Hepatocyte (in vitro differentiated cells): Measurements from ENCODE around the gene CFAP53. TPM values are rescaled to one million over a fixed set of nuclear protein-coding genes. Genes with fewer than 3 reads are reported as not detected.

Source experiments
- DNase-seq: peaks from one replicate; pipeline ENCODE4 v3.0.0-alpha.2; 2016; ENCODE audit warnings: low spot score
- H2AFZ ChIP-seq: fragments of 200-600 bp; sonication (generic); 2 replicates; pipeline ENCODE4 v1.6.0; 2016; ENCODE audit warnings: antibody characterized with exemption, mild to moderate bottlenecking
- H3K27ac ChIP-seq: fragments of 200-600 bp; sonication (generic); 2 replicates; pipeline ENCODE4 v1.5.1; 2016; ENCODE audit warnings: mild to moderate bottlenecking
- H3K27me3 ChIP-seq: fragments of 200-600 bp; sonication (generic); 2 replicates; pipeline ENCODE4 v1.6.1; 2016
- H3K36me3 ChIP-seq: fragments of 200-600 bp; sonication (generic); replicated peaks from 2 replicates; pipeline ENCODE4 v1.5.1; 2016; ENCODE audit warnings: low read depth; ENCODE audit not compliant: insufficient read depth
- H3K4me1 ChIP-seq: fragments of 200-600 bp; sonication (generic); 2 replicates; pipeline ENCODE4 v1.5.1; 2016; ENCODE audit warnings: mild to moderate bottlenecking, moderate library complexity; ENCODE audit not compliant: insufficient read depth
- H3K4me2 ChIP-seq: fragments of 200-600 bp; sonication (generic); 2 replicates; pipeline ENCODE4 v1.6.0; 2016
- H3K4me3 ChIP-seq: fragments of 200-600 bp; sonication (generic); 2 replicates; pipeline ENCODE4 v1.5.1; 2016; ENCODE audit warnings: mild to moderate bottlenecking
- H3K79me2 ChIP-seq: fragments of 200-600 bp; sonication (generic); 2 replicates; pipeline ENCODE4 v1.6.0; 2017; ENCODE audit warnings: mild to moderate bottlenecking
- H3K9me2 ChIP-seq: fragments of 200-600 bp; sonication (generic); replicated peaks from 2 replicates; pipeline ENCODE4 v1.6.0; 2017; ENCODE audit warnings: mild to moderate bottlenecking; ENCODE audit not compliant: insufficient read depth
- H3K9me3 ChIP-seq: fragments of 200-600 bp; sonication (generic); 2 replicates; pipeline ENCODE4 v1.5.1; 2016; ENCODE audit warnings: low read depth, mild to moderate bottlenecking
- H4K20me1 ChIP-seq: fragments of 200-600 bp; sonication (generic); 2 replicates; pipeline ENCODE4 v1.6.0; 2016; ENCODE audit warnings: mild to moderate bottlenecking; ENCODE audit not compliant: insufficient read depth, poor library complexity, severe bottlenecking
- EZH2 ChIP-seq: fragments of 200-600 bp; sonication (generic); IDR thresholded peaks from 2 replicates; pipeline ENCODE4 v1.6.1; 2016; ENCODE audit warnings: antibody characterized with exemption, mild to moderate bottlenecking, borderline replicate concordance
- EZH2phosphoT487 ChIP-seq: fragments of 200-600 bp; sonication (generic); IDR thresholded peaks from one replicate; pipeline ENCODE4 v1.6.1; 2018; ENCODE audit warnings: antibody characterized with exemption, mild to moderate bottlenecking, low read depth, moderate library complexity; ENCODE audit not compliant: unreplicated experiment, severe bottlenecking
- WGBS: methylation state at CpG from one replicate; pipeline ENCODE4 v1.1.6; 2016; ENCODE audit warnings: low lambda C conversion rate; ENCODE audit errors: missing lambda C conversion rate; 5-methylcytosine and 5-hydroxymethylcytosine counted together
- polyA plus RNA-seq: library from polyadenylated mRNA; unstranded; fragments of >200 nt; fragmentation: Nextera tagmentation; extraction: Ambion mirVana; gene quantifications from 2 replicates; pipeline ENCODE4 v1.2.1, GENCODE V29; 2016
- total RNA-seq: library from RNA; depleted of rRNA; stranded (reverse); fragments of >200 nt; gene quantifications from 2 replicates; pipeline ENCODE4 v1.2.3, GENCODE V29; 2014
- TF ChIP-seq, protein P1 (sequence below): fragments of 200-600 bp; sonication (generic); IDR thresholded peaks from 2 replicates; pipeline ENCODE4 v1.5.1; 2016; ENCODE audit warnings: antibody characterized with exemption, mild to moderate bottlenecking; ENCODE audit not compliant: poor library complexity

The CFAP53 gene
- total and polyA plus RNA-seq, 2 experiments from 2014 or later: 0.50 to 0.86 TPM

GRCh38 chr18:50313031-50313607, 46.8 kb upstream of the CFAP53 start:
- TF ChIP-seq EZH2phosphoT487: no peak
- TF ChIP-seq, protein P1, sequence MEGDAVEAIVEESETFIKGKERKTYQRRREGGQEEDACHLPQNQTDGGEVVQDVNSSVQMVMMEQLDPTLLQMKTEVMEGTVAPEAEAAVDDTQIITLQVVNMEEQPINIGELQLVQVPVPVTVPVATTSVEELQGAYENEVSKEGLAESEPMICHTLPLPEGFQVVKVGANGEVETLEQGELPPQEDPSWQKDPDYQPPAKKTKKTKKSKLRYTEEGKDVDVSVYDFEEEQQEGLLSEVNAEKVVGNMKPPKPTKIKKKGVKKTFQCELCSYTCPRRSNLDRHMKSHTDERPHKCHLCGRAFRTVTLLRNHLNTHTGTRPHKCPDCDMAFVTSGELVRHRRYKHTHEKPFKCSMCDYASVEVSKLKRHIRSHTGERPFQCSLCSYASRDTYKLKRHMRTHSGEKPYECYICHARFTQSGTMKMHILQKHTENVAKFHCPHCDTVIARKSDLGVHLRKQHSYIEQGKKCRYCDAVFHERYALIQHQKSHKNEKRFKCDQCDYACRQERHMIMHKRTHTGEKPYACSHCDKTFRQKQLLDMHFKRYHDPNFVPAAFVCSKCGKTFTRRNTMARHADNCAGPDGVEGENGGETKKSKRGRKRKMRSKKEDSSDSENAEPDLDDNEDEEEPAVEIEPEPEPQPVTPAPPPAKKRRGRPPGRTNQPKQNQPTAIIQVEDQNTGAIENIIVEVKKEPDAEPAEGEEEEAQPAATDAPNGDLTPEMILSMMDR: no peak
- no peak for TF ChIP-seq EZH2
- H3K9me3 ChIP-seq: no peaks in the 10 kb centered on the region
- no peak overlapping the region for H3K4me2 ChIP-seq
- no peaks in the 10 kb centered on the region for H3K4me1 ChIP-seq
- H3K27ac ChIP-seq: no peak overlapping the region
- no peak overlapping the region for H2AFZ ChIP-seq
- no peaks in the 10 kb centered on the region for H3K79me2 ChIP-seq
- WGBS: 92% methylated on average over 2 of the region's 2 CpGs
- H3K27me3 ChIP-seq: no peaks in the 10 kb centered on the region
- no peaks in the 10 kb centered on the region for H3K9me2 ChIP-seq
- H3K4me3 ChIP-seq: no peak overlapping the region
- DNase-seq: no peak
- H4K20me1 ChIP-seq: no peaks in the 10 kb centered on the region
- no peaks in the 10 kb centered on the region for H3K36me3 ChIP-seq

DNA sequence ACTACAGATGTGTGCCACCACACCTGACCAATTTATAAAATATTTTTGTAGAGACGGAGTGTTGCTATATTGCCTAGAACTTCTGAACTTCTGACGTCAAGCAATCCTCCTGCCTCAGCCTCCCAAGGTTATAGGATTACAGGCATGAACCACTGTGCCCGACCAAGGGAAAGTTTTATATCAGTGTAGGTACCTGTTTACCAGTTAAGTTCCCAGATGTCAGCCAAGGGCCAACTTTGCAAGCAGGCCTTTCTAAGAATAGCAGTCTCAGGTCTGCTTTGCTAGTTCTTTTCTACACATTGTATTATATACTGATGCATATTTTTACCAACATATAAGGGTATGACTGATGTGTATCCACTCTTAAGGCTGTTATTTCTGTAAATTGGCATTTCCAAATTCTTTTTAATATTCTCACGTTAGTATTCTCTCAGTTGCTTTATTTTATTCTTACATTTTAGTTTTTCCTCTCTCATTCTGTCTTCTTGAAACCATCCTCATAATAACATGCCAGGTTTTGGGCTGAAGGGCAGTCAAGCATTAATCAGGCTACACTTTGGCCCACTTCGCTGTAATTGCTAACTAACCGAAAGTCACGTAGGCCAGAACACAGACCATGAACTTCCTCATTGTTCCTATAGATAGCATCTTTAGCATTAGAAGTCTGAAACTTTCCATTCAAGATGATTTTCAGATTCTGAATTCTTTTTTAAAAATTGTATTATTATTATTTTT, 46.2 kb upstream of the CFAP53 start:
- Histone ChIP-seq H3K4me2 (no peak overlapping the region), H3K79me2 (no peaks in the 10 kb centered on the region), H3K9me3 (no peaks in the 10 kb centered on the region), H3K4me1 (no peaks in the 10 kb centered on the region), H4K20me1 (no peaks in the 10 kb centered on the region), H3K4me3 (no peak overlapping the region), H2AFZ (no peak overlapping the region), H3K27me3 (no peaks in the 10 kb centered on the region), H3K27ac (no peak overlapping the region), H3K9me2 (no peaks in the 10 kb centered on the region), H3K36me3 (no peaks in the 10 kb centered on the region)
- whole genome bisulfite sequencing: 90% methylated on average over 7 of the region's 7 CpGs
- no peak for DNase-seq
- TF ChIP-seq, protein P1: no peak
- TF ChIP-seq EZH2phosphoT487 (no peak), EZH2 (no peak)

GRCh38 chr18:50311650-50312049, 45.4 kb upstream of the CFAP53 start:
- H3K27ac ChIP-seq: no peak overlapping the region
- H3K79me2 ChIP-seq: no peaks in the 10 kb centered on the region
- H3K4me2 ChIP-seq: no peak overlapping the region
- H3K9me3 ChIP-seq: no peaks in the 10 kb centered on the region
- H3K27me3 ChIP-seq: no peaks in the 10 kb centered on the region
- no peak overlapping the region for H2AFZ ChIP-seq
- DNase-seq: no peak
- TF ChIP-seq EZH2phosphoT487 (no peak), EZH2 (no peak)
- TF ChIP-seq, protein P1: no peak
- H3K9me2 ChIP-seq: no peaks in the 10 kb centered on the region
- no peaks in the 10 kb centered on the region for H3K36me3 ChIP-seq
- no peak overlapping the region for H3K4me3 ChIP-seq
- no peaks in the 10 kb centered on the region for H3K4me1 ChIP-seq
- WGBS: 90% methylated on average over 3 of the region's 3 CpGs
- no peaks in the 10 kb centered on the region for H4K20me1 ChIP-seq
